SK-N-SH treated with all-trans-retinoic acid at 6 μM for 48 hours (cell line): ENCODE measurements around the gene A4GNT.

Experiments
- ARNTL ChIP-seq: fragments of 450-650 bp; formaldehyde crosslinking; IDR thresholded peaks from 2 replicates; pipeline ENCODE4 v1.5.0; 2020; ENCODE audit warnings: low read depth, mild to moderate bottlenecking, moderate library complexity, borderline replicate concordance
- ISL1 ChIP-seq: fragments of 250-450 bp; sonication (Bioruptor Pico); IDR thresholded peaks from 2 replicates; pipeline ENCODE4 v2.1.2; 2022; ENCODE audit warnings: mild to moderate bottlenecking, moderate library complexity
- ZFP3 ChIP-seq: fragments of 250-450 bp; sonication (Bioruptor Pico); IDR thresholded peaks from 2 replicates; pipeline ENCODE4 v1.5.0; 2020; ENCODE audit warnings: mild to moderate bottlenecking, moderate library complexity
- TF ChIP-seq, protein P1 (sequence below): fragments of 250-450 bp; sonication (Bioruptor Pico); IDR thresholded peaks from 2 replicates; pipeline ENCODE4 v1.8.0; 2021; ENCODE audit warnings: low read depth, mild to moderate bottlenecking, moderate library complexity, borderline replicate concordance
- TF ChIP-seq, protein P2 (sequence below): fragments of 250-450 bp; sonication (Bioruptor Pico); IDR thresholded peaks from 2 replicates; pipeline ENCODE4 v1.5.1; 2021; ENCODE audit warnings: mild to moderate bottlenecking, moderate library complexity

DNA sequence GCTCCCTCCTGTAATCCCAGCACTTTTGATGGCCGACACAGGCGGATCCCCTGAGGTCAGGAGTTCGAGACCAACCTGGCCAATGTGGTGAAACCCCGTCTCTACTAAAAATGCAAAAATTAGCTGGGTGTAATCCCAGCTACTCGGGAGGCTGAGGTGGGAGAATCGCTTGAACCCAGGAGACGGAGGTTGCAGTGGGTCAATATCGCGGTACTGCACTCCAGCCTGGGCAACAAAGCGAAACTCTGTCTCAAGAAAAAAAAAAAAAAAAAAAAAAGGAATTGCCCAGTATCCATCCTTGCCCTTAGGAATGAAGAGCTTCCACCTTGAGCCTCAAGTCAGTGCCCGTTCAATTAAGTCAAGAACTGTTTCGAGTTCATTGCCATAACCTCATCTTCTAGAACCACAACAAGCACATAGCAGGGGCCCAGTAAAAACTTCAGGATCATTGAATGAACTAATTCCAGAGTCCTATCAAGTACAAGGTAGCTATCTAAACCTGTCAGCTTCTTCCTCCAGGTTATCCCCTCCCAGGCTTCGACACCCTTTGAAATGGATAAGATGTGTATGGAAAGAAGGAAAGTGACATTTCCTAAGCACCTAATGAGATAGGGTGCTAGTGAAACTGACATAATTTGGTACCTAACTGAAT is 41.7 kb upstream of the A4GNT start:
- TF ChIP-seq ZFP3 (CRISPR knock-in tag) = no peak
- TF ChIP-seq ARNTL = no peak
- TF ChIP-seq ISL1 (CRISPR knock-in tag) = no peak
- TF ChIP-seq, protein P1, sequence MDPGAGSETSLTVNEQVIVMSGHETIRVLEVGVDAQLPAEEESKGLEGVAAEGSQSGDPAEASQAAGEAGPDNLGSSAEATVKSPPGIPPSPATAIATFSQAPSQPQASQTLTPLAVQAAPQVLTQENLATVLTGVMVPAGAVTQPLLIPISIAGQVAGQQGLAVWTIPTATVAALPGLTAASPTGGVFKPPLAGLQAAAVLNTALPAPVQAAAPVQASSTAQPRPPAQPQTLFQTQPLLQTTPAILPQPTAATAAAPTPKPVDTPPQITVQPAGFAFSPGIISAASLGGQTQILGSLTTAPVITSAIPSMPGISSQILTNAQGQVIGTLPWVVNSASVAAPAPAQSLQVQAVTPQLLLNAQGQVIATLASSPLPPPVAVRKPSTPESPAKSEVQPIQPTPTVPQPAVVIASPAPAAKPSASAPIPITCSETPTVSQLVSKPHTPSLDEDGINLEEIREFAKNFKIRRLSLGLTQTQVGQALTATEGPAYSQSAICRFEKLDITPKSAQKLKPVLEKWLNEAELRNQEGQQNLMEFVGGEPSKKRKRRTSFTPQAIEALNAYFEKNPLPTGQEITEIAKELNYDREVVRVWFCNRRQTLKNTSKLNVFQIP (CRISPR knock-in tag) = no peak
- TF ChIP-seq, protein P2, sequence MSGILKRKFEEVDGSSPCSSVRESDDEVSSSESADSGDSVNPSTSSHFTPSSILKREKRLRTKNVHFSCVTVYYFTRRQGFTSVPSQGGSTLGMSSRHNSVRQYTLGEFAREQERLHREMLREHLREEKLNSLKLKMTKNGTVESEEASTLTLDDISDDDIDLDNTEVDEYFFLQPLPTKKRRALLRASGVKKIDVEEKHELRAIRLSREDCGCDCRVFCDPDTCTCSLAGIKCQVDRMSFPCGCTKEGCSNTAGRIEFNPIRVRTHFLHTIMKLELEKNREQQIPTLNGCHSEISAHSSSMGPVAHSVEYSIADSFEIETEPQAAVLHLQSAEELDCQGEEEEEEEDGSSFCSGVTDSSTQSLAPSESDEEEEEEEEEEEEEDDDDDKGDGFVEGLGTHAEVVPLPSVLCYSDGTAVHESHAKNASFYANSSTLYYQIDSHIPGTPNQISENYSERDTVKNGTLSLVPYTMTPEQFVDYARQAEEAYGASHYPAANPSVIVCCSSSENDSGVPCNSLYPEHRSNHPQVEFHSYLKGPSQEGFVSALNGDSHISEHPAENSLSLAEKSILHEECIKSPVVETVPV (CRISPR knock-in tag) = no peak
